ENCODE data around the gene STK11. TPM values are rescaled to one million over a fixed set of nuclear protein-coding genes. Genes with fewer than 3 reads are reported as not detected.

The STK11 gene
- total RNA-seq, 1 donor from 2014 or later = 61.3 TPM

DNA sequence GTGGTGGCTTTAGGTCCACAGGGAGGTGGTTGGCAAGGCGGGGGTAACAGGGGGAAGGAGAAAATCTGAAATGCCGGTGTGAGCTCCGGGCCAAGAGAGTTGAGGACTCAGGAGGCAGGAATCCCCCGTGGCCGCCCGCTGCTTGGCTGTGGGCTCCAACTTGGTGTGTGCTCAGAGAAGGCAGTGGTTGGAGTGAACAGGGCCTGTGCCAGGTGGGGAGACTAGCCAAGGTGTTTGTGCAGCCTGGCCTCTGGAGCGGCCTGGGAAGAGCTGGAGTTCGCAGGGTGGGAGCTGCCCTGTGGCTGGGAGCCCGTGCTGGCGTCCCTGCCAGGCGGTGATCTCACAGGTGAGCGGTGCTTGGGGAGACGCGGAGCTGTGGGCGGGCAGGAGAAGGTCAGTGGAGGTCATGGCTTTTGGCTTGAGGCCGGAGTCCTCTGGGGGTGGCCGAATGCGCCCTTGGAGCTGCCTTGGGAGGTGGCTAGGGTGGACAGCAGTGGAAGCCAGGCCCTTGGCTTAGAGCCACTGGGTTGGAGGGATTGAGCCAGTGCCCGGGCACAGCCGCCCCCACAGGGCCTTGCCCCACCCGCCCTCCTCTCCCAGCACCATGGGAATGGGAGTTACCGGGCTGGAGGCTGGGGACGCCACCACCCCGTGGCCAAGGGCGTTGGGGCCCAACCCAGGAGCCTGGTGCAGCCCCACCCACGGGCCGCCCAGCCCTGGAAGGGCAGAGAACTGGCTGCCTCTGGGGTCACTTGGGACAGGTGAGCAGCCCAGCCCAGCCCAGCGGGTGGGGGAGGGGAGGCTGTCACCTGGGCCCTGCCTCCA, 56.4 kb downstream of the STK11 start:
- Mint-ChIP-seq H3K27me3 (ENCODE audit: unreplicated experiment) (no peaks in the 10 kb centered on the region), H3K36me3 (ENCODE audit: unreplicated experiment) (peaks cover 14% of the 10 kb centered on the region), H3K27ac (ENCODE audit: unreplicated experiment) (peak overlapping the region; percentile 95), H3K4me1 (ENCODE audit: unreplicated experiment) (peaks cover 78% of the 10 kb centered on the region), H3K9me3 (ENCODE audit: unreplicated experiment) (no peaks in the 10 kb centered on the region), H3K4me3 (ENCODE audit: unreplicated experiment) (peak overlapping the region; percentile 72)
- TF ChIP-seq, protein P1, sequence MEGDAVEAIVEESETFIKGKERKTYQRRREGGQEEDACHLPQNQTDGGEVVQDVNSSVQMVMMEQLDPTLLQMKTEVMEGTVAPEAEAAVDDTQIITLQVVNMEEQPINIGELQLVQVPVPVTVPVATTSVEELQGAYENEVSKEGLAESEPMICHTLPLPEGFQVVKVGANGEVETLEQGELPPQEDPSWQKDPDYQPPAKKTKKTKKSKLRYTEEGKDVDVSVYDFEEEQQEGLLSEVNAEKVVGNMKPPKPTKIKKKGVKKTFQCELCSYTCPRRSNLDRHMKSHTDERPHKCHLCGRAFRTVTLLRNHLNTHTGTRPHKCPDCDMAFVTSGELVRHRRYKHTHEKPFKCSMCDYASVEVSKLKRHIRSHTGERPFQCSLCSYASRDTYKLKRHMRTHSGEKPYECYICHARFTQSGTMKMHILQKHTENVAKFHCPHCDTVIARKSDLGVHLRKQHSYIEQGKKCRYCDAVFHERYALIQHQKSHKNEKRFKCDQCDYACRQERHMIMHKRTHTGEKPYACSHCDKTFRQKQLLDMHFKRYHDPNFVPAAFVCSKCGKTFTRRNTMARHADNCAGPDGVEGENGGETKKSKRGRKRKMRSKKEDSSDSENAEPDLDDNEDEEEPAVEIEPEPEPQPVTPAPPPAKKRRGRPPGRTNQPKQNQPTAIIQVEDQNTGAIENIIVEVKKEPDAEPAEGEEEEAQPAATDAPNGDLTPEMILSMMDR (IDR thresholded peaks at IDR 0.05) = no peak
- no peak for DNase-seq (ENCODE audit: extremely low spot score, unreplicated experiment)

DNA sequence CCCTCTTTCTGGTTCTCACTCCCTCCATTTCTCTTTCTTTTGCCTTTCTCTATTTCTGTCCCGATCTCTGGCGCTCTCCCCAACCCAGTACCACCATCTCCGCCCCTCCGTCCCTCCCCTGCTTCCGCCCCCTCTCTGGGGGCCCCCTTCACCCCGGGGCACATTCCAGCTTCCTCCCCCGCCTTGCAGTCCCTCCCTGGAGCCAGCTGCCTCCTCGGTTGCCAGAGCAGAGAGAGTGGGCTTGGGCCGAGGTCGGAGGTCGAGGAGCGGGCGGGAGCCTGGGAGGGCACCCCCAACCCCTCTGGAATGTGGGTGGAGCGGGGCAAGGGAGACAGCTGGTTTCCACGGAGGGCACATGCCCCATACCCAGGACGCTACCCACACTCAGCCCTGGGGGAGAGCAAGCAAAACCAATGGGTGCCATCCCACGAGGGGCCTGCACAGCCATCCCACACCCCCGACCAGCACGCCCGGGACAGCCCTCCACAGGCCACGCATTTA, 57.1 kb downstream of the STK11 start:
- peak overlapping the region; percentile 88 for H3K27ac Mint-ChIP-seq (ENCODE audit: unreplicated experiment)
- H3K4me3 Mint-ChIP-seq (ENCODE audit: unreplicated experiment) = peak overlapping the region; percentile 35
- H3K36me3 Mint-ChIP-seq (ENCODE audit: unreplicated experiment) = peaks cover 10% of the 10 kb centered on the region
- no peaks in the 10 kb centered on the region for H3K27me3 Mint-ChIP-seq (ENCODE audit: unreplicated experiment)
- H3K9me3 Mint-ChIP-seq (ENCODE audit: unreplicated experiment) = no peaks in the 10 kb centered on the region
- H3K4me1 Mint-ChIP-seq (ENCODE audit: unreplicated experiment) = peaks cover 79% of the 10 kb centered on the region
- TF ChIP-seq, protein P1 (IDR thresholded peaks at IDR 0.05) = no peak
- DNase-seq (ENCODE audit: extremely low spot score, unreplicated experiment) = no peak

DNA sequence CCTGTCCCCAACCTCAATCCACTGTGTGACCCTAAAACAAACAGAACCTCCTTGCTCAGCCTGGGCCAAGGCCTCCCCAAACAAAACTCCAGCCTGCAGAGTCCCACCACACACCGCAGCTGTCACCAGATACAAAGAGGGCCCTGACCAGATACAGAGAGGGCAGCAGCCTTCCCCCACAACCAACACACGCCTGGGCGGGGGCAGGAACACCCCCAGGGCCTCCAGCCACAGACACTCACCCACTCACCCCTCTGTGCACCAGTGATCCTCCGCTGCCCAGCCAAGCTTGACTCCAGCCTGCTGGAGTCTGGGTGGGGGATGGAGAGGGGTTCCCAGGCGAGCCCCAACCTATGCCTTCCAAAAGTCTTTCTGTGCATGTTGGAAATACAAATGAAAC, 57.6 kb downstream of the STK11 start:
- H3K4me1 Mint-ChIP-seq (ENCODE audit: unreplicated experiment) = peaks cover 79% of the 10 kb centered on the region
- peak overlapping the region; percentile 33 for H3K4me3 Mint-ChIP-seq (ENCODE audit: unreplicated experiment)
- no peaks in the 10 kb centered on the region for H3K27me3 Mint-ChIP-seq (ENCODE audit: unreplicated experiment)
- TF ChIP-seq, protein P1 (IDR thresholded peaks at IDR 0.05) = no peak
- H3K36me3 Mint-ChIP-seq (ENCODE audit: unreplicated experiment) = peaks cover 6% of the 10 kb centered on the region
- H3K27ac Mint-ChIP-seq (ENCODE audit: unreplicated experiment) = peak overlapping the region; percentile 88
- no peak for DNase-seq (ENCODE audit: extremely low spot score, unreplicated experiment)
- H3K9me3 Mint-ChIP-seq (ENCODE audit: unreplicated experiment) = no peaks in the 10 kb centered on the region

DNA sequence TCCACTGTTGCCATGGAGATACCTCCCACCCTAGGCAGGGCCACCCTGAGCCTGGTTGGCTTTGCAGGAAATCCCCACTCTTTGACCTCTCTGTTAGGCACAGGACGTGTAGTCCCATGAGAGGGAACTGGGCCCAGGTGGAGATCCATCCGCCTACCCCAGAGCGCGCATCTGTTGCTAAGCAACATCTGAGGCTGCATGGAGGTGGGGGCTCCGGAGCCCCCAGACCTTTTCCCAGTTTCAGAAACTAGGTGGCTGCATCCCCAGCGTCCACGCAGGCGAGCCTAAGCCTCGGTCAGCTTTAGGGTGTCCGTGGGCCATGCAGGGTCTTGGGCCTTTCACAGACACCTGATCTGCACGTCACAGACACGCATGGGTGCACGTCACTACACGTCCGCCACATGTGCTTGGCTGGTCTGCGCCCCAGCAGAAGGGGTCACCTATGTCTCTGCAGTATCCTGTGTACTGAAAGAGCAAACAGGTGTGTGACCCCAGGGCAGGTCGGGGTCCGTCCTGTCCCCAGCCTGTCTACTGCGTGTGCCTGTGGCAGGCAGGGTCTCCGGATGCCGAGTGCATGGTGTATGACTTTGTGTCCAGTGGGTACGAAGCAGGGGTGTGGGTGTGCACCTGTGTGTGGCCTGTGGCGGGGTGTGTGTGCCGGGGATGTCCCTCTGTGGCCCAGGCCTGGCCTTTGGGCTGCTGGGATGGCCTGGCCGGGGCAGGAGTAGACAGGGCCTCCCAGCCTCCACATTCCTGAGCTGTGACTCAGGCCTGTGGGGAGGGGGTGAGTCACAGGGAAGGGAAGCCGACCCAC, 59.4 kb downstream of the STK11 start:
- peak overlapping the region; percentile 38 for H3K4me3 Mint-ChIP-seq (ENCODE audit: unreplicated experiment)
- DNase-seq (ENCODE audit: extremely low spot score, unreplicated experiment) = no peak
- peaks cover under 1% of the 10 kb centered on the region for H3K36me3 Mint-ChIP-seq (ENCODE audit: unreplicated experiment)
- TF ChIP-seq, protein P1 (IDR thresholded peaks at IDR 0.05) = no peak
- no peaks in the 10 kb centered on the region for H3K27me3 Mint-ChIP-seq (ENCODE audit: unreplicated experiment)
- peak overlapping the region; percentile 94 for H3K27ac Mint-ChIP-seq (ENCODE audit: unreplicated experiment)
- peaks cover 73% of the 10 kb centered on the region for H3K4me1 Mint-ChIP-seq (ENCODE audit: unreplicated experiment)
- H3K9me3 Mint-ChIP-seq (ENCODE audit: unreplicated experiment) = no peaks in the 10 kb centered on the region

All from osteocyte (in vitro differentiated cells).